GM21619 (cell line): ENCODE measurements around the gene ARHGEF3.
A peak's percentile ranks its signal among the peaks of the same experiment; 100 is the strongest.
"Not testable (repeated sequence)": the region's sequence is repeated elsewhere in the genome, so short reads cannot be mapped to it uniquely, and the experiment has no call there.

Experiments
- ATAC-seq: cut with Tn5 transposase; IDR thresholded peaks from one replicate; pipeline ENCODE4 v1.9.1; 2021; ENCODE audit not compliant: unreplicated experiment

Gene ARHGEF3

DNA sequence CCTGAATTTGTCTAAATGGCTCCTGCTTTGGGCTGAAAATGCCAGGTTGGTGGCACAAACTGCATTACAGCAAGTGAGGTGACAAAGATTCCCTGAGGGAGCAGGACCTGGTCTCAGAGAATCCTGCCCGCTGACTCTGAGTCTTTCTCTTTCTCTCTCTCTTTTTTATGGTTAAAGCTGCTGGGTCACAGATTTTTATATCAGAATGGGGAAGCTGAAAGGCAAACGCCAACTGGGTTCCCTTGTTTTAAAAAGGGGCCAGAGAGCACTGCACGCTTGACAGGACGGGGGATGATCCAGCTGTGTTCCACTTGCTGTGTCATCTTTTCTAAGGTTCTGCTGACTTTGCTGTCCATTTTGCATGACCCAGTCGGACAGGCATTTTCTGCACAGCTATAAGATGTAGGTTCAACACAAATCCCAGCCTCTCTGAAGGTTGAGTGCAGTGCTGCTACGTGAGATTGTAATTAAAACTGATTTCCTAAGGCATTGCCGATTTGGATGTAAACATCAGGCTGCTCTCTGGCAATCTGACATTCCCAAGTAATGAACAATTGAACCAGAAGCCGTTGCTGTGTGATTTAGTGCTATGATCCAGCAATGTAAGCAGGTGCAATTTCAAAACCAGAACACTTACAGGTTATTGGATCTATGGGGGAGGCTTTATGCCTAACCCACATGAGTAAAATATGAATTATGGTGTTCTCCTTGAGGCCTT, 25.8 kb downstream of the ARHGEF3 start:
- ATAC-seq, result no peak

DNA sequence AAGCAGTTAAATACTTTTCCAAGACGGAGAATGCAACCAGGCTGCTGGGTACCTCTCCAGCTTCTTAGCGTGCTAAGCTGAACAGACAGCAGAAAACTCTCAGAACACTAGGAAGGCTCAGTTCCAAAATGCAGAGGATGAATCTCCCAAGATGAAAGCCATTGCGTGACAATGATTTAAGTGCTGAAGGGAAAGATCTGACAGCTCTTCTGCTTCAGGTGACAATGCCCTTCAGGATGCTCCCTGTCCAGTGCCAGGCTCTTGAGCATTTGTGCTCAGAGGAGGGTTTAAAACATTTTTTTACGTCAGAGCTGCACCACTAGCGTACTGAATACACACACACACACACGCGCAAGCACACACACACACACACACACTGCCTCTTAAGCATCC, 26.3 kb downstream of the ARHGEF3 start:
- no peak for ATAC-seq

DNA sequence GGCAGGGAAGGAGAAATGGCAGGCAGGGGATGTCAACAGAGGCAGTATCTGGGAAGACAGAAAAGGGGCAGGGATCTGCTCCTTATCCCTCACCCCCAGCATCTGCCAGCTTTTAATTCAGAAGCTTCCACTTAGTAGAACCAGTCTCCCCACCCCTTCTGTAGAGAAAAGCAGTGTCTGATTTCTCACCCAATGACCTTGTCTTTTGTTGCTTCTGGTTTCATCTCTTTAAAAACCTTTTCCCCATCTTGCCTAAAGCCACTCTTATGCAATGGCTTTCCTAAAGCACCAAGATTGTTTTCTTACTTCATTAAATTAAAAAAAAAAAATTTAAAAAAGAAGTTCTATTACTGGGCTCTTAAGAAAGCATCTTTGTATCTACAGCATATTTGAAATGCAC, 27.8 kb downstream of the ARHGEF3 start:
- no peak for ATAC-seq

DNA sequence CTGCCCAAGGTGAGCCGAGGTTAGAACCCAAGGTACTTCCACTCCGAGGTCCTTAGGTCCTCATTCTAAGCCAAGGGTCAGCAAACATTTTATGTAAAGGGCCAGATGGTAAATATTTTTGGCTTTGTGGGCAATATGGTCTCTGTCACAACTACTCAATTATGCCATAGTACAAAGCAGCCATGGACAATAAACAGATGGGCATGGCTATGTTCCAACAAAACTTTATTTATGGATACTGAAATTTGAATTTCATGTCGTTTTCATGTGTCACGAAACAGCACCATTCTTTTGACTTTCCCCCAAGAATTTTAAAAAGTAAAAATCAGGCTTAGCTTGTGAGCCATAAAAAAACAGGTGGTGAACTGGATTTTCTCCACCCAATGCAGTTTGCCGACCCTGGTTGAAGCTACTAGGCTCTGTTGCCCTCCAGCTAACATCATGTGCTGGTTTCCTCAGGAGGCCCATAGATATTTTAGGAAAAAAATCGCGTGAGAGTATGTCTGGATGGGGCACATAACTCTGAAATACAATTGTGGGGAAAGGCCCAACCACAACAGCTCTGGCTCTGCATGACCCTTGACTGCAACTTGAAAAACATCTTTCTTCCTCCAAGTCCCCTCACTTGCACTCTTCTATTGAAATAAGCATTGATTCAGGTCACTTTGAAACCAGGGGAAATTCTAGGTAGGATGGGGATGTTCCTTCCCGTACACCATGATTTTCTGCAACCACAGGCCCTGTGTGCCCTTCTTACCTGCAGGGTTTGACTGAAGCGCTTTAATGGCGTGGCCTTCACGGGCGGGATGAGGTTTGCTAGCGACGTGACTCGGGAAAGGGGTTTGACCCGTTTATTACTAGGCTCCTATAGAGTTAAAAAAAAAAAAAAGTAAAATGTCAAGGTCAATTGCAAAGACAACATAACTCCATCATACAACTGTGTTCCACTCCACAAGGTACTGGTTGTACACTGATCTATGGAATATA, 28.5 kb downstream of the ARHGEF3 start:
- ATAC-seq, result no peak

DNA sequence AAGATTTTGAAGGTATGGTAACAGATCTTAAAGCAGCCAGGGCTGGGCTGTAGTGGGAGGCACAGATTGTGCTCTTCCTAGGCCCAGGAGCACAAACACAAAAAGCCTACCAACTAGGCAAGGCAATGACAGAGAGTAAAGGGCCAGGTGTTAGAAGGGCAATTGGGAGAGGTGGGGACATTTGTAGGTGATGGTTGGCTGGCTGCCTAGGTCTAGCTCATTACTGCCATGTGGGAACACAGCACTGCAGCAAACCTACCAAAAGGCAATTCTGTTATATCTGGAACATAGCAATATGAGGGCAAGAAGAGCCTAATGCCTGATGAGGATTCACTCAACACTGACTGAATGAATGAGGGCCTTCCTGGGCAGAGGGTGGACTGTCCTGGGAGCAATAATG, 30.4 kb downstream of the ARHGEF3 start:
- no peak for ATAC-seq

DNA sequence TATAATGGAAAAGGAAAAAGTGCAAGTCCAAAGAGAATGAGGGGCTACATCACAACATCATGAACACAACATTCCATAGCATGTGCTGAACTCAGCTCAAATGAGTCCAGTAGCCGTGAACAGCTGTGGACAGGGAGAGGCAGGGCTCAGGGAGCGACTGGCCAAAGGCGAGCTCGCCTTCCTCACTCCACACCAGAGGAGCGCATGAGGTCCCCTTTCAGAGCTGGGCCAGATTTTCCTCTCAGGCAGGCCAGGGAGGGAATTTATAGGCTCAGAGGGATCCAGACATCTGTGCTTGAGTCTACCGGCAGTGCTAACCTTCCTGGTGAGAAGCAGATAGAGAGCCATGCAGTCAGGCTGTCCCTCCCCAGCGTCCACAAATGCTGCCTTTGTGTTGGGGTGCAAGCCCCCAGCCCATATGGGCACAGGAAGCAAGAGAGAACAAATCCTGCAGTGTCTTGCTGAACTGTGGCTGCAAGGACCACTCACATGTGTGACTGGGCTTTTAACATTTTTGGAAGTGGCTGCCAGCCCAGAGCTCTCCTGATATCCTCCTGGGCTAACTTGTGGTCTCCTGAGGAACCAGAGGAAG, 32.5 kb downstream of the ARHGEF3 start:
- ATAC-seq, result no peak

DNA sequence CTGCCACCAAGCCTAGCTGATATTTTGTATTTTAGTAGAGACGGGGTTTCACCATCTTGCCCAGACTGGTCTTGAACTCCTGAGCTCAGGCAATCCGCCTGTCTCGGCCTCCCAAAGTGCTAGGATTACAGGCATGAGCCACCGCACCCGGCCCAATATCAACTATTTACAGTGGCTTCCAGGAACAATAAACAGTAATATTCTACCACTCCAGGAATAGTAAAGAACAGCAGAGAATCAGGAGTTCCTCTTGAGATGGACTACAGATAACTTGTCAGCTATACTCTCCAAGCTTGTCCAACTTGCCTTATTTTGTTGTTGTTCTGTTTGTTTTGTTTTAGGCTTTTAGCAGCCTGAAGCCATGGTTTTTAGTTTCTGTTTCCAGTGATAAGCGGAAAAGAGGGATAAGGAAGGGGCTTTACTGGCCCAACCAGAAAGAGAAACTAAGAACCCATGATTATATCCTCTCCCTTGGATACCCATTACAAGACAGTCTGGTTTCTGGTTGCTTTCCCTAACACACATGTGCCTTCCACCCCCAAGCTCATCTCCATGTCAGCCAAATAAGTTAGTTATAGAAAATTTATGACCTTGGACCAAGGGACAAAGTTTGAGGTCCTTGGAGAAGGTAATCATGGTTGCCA, 36.7 kb downstream of the ARHGEF3 start:
- ATAC-seq, result no peak

DNA sequence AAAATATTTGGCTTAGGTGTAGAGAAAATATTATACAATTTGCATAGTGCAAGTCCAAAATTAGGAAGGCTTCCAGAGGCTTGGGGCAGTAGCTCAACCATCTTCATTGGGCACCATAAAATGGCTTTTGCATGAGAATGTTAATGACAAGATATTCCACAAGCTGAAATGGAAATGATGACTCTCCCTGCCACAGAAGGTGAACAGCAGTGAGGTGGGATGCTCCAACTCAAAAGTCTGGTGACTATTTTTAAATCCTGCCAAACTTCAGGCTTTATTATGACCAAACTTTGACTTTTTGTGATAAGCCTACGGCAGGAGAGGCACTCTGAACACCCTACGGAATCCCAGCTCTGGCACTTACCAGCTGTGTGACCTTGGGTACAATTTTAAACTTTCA, 37.6 kb downstream of the ARHGEF3 start:
- no peak for ATAC-seq

DNA sequence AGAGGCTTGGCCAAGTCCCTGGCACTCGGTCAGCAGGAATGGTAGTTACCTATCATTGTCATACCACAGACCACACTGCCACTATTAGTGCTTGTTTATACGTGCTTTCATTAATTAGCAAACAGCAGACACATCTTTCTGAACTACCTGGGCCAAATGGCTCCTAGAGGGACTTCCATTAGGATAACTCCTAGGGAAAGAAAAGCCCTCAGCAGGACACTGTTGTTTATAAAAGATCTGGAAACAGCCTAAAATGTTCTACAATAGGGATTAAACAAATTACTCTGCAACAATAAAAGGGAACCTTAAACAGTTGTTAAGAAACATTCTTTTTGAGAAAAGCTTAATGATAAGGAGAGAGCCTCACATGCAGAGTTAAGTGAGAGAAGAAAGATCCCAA, 38.5 kb downstream of the ARHGEF3 start:
- ATAC-seq, result no peak

DNA sequence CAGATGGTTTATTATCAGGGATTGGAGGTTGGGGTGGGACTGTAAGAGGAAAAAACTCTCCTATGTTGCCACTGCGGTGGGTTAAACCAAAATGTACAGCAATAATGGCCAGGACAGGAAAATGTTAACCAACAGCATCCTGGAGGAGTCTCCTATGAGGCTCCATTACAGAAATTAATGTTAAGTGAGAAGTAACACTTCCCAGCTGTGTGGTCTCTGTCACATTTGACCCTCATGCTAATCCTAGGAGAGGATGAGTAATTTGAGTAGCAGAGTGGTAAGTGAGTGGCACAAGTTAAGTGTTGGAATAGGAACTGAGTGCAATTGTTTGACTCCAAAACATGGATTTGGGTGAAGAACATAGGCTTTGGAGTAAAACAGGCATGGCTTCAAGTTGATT, 39.0 kb downstream of the ARHGEF3 start:
- ATAC-seq, result no peak

DNA sequence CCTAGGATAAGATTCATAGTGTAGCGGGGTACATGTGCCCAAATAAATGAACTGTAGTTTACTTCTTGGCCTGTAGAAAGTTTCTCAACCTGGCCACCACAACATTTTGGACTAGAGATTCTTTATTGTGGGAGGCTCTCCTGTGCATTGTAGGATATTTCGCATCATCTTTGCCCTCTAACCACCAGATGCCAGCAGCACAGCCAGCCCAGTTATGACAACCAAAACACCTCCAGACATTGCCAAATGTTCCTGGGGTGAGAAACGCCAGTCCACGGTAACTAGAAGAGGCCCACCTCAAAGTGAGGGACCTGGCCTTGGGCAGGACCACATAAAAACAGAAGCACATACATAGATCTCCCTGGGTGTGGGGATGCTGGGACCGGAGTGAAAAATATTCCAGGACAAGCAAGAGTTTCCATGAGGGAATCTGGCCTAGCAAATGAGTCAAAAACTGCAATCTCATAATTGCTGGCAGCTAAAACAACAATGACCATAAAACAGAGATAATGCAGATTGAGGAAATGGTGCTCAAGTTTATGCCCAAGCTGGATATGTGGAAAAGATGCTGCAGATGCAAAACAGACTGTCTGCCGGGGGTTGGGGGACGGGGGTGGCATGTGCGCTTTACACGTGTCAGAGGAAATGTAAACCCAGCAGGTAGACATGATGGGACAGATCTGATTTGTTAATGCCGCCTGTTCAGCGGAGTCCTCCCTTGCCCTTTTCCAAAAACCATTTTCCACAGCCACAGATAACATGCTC, 39.7 kb downstream of the ARHGEF3 start:
- no peak for ATAC-seq

DNA sequence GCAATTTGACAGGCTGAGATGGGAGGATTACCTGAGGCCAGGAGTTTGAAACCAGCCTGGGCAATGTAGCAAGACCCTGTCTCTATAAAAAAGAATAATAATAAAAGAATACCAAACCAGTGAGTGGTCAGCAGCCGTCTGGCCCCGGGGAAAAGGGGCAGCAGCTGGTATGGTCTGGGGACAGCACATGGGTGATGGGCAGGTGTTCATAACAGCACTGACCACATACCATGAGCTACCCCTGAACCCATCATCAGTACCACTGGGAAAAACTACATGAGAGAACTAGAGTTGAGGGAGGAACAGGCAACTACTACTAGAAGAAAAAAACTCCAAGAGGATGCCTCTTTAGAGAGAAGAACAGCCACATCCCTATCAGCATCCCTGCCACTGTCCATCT, 40.7 kb downstream of the ARHGEF3 start:
- ATAC-seq, result no peak

DNA sequence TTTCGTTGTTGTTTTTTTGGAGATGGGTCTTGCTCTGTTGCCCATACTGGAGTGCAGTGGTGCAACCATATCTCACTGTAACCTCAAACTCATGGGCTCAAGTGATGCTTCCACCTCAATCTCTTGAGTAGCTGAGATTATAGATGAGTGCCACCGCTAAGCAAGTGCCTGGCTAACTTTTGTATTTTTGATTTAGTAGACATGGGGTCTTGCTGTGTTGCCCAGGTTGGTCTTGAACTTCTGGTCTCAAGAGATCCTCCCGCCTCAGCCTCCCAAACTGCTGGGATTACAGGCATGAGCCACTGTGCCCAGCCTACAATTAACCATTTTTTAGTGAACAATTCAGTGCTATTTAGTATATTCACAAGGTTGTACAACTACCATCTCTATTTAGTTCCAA, 42.2 kb downstream of the ARHGEF3 start:
- no peak for ATAC-seq

DNA sequence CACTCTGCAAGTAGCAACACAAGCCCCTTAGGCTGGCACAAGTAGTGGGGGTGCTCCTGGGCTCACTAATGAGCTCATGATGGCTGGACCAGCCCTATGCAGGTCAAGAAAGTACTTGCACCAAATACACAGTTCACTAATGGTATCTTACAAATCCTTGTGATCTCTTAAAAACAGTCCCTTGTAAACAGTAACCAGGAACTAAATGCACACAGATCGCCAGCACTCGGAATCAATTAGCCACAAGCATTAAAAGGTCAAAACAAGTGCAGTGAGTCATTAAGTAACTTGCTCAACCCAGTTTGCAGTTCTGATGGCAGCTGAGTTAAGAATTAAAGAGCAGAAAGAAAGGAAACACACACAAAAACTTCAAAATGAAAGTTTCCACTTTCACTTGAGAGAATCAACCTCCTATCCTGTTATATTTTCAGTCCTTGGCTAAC, 43.2 kb downstream of the ARHGEF3 start:
- peak; percentile 77 for ATAC-seq

DNA sequence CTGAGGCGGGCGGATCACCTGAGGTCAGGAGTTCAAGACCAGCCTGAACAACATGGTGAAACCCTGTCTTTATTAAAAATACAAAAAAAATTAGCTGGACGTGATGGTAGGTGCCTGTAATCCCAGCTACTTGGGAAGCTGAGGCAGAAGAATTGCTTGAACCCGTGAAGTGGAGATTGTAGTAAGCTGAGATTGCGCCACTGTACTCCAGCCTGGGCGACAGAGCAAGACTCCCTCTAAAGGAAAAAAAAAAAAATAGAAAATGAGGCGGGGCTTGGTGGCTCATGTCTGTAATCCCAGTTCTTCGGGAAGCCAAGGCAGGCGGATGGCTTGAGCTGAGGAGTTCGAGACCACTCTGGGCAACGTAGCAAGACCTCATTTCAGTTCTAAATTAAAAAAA, 43.7 kb downstream of the ARHGEF3 start:
- not testable (repeated sequence) for ATAC-seq

DNA sequence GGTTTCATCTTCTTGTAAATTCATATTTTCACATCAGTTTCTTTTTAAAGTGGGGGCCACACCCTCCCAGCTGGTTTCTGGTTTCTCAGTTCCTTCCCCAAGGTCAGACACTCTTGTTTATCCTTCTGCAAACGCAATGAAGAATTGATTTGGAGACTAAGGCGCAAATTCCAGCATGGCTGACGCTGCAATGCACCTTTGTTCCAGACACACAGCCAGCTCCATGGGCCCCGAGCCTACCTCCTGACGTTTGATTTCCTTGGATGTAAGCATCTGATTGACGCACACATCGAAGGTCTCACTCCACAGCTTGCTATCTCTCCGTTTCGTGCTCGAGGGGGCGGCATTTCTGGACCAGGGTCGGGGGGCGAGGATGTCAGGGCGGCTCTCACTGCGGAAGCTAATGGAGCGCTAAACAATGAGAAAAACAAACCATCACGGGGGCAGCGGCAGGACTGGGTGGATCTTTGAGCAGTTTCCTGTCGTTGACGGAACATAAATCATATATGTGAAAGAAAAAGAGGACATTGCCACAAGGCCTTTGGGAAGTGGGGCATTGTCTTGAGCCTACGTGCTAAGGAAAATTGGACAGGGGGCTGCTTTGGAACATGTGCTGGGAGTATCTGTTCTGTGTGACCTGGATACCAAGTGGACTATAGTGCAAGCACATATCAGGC, 46.9 kb downstream of the ARHGEF3 start:
- no peak for ATAC-seq

DNA sequence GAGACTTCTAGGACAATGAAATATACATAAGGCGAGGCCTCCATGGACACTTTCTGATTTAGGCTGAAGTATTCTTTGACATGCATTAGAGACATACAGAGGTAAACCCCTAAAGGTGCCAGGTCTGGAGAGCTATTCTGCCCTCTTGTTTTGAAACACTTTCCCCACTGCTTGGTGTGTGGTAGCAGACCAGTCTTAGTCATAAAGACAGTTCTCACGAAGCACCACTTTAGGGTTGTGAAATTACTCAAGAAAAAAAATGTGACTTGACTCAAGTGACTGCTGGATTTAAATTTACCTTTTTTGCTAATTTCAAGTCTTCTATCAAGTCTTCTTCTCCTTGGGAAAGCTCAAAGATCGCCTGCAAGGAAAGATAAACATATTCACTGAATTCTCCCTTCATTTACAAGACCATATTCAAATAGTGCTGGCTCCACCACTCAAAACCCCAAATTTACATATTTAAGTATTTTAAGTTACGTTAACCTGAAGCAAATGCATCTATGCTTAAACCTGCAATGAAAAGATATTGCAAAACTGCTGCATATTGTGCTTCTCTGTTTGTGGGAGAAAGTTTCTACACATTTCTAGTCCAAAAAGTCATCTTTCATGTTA, 48.4 kb downstream of the ARHGEF3 start:
- ATAC-seq, result peak; percentile 88

DNA sequence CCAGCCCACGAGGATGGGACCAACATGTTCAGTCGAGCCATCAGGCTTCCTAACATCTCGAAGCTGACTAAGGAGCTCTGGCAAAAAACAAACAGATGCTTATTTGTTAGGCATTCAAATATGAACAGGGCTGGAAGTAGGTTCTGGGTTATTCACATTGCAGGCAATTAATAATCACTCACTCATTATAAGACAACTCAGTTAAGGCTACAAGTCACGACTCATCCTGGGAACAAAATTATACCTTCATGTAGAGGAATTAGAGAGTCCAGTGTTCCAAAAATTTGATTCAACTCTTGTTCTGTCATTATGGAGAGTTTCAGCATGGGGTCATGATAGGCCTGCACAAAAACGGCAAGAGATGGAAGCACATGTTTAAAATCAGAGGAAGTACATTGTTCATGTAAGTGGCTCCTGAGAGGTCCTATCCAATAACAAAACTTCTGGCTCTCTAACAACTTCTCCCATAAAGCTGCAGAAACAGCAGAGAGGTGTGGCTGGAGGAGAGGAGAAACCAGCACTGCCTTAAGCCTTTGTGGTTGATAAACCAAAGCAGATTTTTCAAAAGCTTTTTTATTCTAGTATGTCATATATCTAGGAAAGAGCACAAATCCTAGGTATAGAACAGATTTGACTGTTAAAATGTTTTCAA, 50.6 kb downstream of the ARHGEF3 start:
- ATAC-seq, result no peak

DNA sequence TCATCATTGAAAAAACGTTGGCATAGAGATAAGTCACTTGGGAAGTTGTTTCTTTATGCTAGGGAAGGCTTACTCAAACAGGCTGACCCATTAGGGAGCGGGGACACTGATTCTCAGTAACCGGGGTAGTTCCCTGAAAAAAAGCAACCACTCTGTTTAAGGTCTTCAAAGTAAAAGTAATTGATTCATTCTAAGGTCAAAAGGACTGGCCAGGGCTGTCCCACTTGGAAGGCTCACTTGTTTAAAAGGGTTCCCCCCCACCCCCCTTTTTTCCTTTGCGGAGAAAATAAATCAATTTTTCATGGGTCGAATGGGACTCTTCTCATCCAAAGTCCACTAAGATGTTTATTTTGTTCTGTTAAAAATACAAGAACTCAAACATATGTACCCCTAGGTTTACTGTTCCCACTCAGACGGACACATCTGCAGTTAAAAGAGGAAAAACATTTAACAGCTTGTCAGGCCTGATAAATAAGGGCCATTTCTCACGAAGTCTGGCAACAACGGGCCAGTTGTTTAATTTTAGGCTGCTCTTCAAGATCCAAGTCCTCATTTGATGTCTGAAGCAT, 53.0 kb downstream of the ARHGEF3 start:
- no peak for ATAC-seq
